IMR-90 (cell line): ENCODE measurements around the gene BTG3.

Experiments
- MXI1 ChIP-seq: IDR thresholded peaks from 2 replicates; pipeline ENCODE4 v1.6.1; 2012; ENCODE audit warnings: low read depth, mild to moderate bottlenecking, low read length, moderate library complexity, borderline replicate concordance
- POLR2A ChIP-seq: IDR thresholded peaks from 2 replicates; pipeline ENCODE4 v1.6.1; 2012; ENCODE audit warnings: mild to moderate bottlenecking, low read depth, low read length

DNA sequence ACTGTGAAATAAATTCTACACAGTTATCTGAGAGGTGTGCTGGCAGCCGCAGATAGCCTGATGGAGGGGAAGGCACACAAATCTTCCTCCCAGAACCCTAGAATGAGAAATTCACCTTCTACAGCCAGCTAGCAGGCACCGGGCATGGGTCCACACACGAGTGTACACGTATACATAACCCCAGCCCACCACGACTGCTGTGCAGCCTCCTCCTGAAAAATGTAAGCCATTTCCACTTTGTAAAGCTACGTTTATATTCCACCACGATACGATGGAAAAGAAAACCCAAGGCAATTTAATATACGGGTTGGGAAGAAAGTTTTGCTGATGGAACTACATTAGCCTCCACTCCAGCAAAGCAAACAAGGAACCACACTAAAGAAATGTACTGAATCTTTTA, 1.8 kb downstream of the BTG3 start:
- TF ChIP-seq MXI1 = no peak
- no peak for TF ChIP-seq POLR2A
